Measurements from ENCODE around the gene GATAD2A.

GRCh38 chr19:19385896-19386869, 19.3 kb upstream of the GATAD2A start:
- TF ChIP-seq POLR2AphosphoS5 (IDR thresholded peaks at IDR 0.05; ENCODE audit: low read depth, low read length): no peak
- 0 out of 2 replicates have a peak, but pooled peaks have one; percentile 50 for TF ChIP-seq TAF1 (IDR thresholded peaks at IDR 0.05; ENCODE audit: borderline replicate concordance, insufficient read depth, low read length)
- TF ChIP-seq, protein P1, sequence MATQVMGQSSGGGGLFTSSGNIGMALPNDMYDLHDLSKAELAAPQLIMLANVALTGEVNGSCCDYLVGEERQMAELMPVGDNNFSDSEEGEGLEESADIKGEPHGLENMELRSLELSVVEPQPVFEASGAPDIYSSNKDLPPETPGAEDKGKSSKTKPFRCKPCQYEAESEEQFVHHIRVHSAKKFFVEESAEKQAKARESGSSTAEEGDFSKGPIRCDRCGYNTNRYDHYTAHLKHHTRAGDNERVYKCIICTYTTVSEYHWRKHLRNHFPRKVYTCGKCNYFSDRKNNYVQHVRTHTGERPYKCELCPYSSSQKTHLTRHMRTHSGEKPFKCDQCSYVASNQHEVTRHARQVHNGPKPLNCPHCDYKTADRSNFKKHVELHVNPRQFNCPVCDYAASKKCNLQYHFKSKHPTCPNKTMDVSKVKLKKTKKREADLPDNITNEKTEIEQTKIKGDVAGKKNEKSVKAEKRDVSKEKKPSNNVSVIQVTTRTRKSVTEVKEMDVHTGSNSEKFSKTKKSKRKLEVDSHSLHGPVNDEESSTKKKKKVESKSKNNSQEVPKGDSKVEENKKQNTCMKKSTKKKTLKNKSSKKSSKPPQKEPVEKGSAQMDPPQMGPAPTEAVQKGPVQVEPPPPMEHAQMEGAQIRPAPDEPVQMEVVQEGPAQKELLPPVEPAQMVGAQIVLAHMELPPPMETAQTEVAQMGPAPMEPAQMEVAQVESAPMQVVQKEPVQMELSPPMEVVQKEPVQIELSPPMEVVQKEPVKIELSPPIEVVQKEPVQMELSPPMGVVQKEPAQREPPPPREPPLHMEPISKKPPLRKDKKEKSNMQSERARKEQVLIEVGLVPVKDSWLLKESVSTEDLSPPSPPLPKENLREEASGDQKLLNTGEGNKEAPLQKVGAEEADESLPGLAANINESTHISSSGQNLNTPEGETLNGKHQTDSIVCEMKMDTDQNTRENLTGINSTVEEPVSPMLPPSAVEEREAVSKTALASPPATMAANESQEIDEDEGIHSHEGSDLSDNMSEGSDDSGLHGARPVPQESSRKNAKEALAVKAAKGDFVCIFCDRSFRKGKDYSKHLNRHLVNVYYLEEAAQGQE (IDR thresholded peaks at IDR 0.05; ENCODE audit: insufficient read depth in 1 of 2, low read depth in 2 of 2, low read length in 2 of 2): no peak
- TF ChIP-seq SIN3A (IDR thresholded peaks at IDR 0.05; ENCODE audit: borderline replicate concordance, insufficient read depth, low read length): no peak
